ENCODE data around the gene SFRP2.

Gene SFRP2

DNA sequence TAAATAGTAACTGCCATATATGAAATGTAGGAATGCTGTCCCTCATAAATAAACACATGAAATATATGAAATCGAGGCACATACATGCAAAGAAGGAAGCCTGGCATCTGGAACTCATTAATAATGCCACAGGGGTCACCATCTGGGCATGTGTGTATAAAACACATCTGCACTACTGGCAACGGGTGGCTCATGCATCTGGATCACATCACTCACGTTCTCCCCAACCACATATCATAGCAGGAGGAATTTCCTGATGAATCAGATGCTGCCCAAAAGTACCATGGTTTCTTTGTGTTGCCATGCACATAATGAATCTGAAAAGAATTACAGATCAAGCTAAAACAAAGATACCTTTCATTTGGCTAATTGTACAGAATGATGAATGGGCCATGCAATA lies 57.6 kb downstream of the SFRP2 start:
- Histone ChIP-seq H3K36me3 (ENCODE audit: control insufficient read depth in 2 of 2, insufficient read depth in 1 of 2, low read length in 2 of 2) (no peaks in the 10 kb centered on the region), H3K4me1 (ENCODE audit: control insufficient read depth, insufficient read depth, low read length) (no peaks in the 10 kb centered on the region), H3K4me3 (ENCODE audit: low read depth, low read length) (no peak overlapping the region), H3K9me3 (ENCODE audit: control insufficient read depth, insufficient read depth, low read depth, low read length) (no peaks in the 10 kb centered on the region), H3K27ac (ENCODE audit: extremely low read depth, low read depth, low read length) (no peak overlapping the region)
- ChIA-PET POLR2A (no interaction called here), CTCF (interaction anchor here (0.6 kb wide), 1 partner anchor 774 kb away, joined by 3 read pairs; no protein-coding TSS in a partner anchor)
- TF ChIP-seq MZF1 (tag by site-specific recombination; IDR thresholded peaks at IDR 0.05; ENCODE audit: borderline replicate concordance), result no peak
